Urothelium cell line (cell line): ENCODE results near the gene MAPKAPK5.
"Not testable (repeated sequence)": the region's sequence is repeated elsewhere in the genome, so short reads cannot be mapped to it uniquely, and the experiment has no call there.

Experiments used
- DNase-seq: peaks from one replicate; pipeline ENCODE4 v3.0.0; 2011; ENCODE audit warnings: low spot score, mixed read lengths
- FAIRE-seq: peaks from 2 replicates; lab custom pipeline; 2011; peaks lifted over from hg19 to GRCh38; lab: Jason Lieb, UNC

The MAPKAPK5 gene

GRCh38 chr12:111826992-111827391 lies 15.0 kb upstream of the MAPKAPK5 start:
- DNase-seq, result no peak
- no peak for FAIRE-seq

DNA sequence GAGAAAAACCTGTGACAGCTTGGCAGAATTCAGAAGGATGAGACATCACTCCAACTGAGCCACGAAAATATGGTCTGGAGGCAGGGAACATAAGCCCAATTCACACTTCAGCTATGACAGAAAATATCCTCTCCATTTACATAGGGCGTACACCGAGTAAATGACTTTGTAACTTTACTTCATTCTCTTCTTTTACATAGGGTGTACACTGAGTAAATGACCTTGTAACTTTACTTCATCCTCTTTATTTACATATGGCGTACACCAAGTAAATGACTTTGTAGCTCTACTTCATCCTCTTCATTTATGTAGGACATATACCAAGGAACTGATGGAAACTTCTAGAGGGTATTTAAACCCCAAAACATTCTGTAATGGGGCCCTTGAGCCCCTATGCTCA lies 14.1 kb upstream of the MAPKAPK5 start:
- DNase-seq (no peak), FAIRE-seq (no peak)

DNA sequence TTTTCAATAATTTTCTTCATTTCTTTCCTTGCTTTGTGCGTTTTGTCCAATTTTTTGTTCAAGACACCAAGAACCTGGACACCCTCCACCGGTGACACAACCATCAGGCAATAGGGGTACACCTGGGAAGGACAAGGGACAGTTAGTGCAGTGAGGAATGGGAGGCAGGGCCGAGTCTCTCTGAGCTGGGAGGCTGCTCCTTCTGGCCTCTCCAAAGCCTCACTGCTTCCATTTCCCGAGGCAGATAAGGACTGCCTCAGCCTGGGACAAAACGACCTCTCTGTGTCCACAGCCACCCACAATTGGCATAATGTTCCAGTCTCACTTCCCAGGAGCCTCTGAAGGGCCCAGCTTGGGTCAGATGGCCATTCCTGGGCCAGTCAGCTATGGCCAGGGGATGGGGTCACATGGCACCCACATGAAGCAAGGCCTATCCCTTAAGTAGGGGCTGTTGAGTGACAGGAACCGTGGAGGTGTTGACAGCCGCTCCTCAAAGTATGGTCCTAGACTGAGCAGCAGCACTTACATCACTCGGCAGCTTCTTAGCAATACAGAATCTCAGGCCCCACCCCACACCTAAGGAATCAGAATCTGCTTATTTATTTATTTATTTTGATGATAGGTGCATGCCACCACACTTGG lies 13.6 kb upstream of the MAPKAPK5 start:
- no peak for DNase-seq
- FAIRE-seq, result no peak

DNA sequence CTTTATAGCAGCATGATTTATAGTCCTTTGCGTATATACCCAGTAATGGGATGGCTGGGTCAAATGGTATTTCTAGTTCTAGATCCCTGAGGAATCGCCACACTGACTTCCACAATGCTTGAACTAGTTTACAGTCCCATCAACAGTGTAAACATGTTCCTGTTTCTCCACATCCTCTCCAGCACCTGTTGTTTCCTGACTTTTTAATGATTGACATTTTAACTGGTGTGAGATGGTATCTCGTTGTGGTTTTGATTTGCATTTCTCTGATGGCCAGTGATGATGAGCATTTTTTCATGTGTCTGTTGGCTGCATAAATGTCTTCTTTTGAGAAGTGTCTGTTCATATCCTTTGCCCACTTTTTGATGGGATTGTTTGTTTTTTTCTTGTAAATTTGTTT lies 12.4 kb upstream of the MAPKAPK5 start:
- FAIRE-seq, DNase-seq: not testable (repeated sequence)

- not testable (repeated sequence) for DNase-seq, FAIRE-seq
These were observed 7.2 kb upstream of the MAPKAPK5 start for GRCh38 chr12:111834740-111835386.

- FAIRE-seq, result not testable (repeated sequence)
These were observed 6.4 kb upstream of the MAPKAPK5 start for GRCh38 chr12:111835531-111836181.

GRCh38 chr12:111838353-111838752 lies 3.7 kb upstream of the MAPKAPK5 start:
- DNase-seq (no peak), FAIRE-seq (no peak)

More at GRCh38 chr12:111835531-111836181, 6.4 kb upstream of the MAPKAPK5 start:
- DNase-seq, result not testable (repeated sequence)

- FAIRE-seq, result no peak
- DNase-seq, result no peak
These were observed 1.2 kb upstream of the MAPKAPK5 start for GRCh38 chr12:111840807-111841206.

- no peak for DNase-seq
- FAIRE-seq, result no peak
These were observed 735 bp upstream of the MAPKAPK5 start for GRCh38 chr12:111841236-111841749.

DNA sequence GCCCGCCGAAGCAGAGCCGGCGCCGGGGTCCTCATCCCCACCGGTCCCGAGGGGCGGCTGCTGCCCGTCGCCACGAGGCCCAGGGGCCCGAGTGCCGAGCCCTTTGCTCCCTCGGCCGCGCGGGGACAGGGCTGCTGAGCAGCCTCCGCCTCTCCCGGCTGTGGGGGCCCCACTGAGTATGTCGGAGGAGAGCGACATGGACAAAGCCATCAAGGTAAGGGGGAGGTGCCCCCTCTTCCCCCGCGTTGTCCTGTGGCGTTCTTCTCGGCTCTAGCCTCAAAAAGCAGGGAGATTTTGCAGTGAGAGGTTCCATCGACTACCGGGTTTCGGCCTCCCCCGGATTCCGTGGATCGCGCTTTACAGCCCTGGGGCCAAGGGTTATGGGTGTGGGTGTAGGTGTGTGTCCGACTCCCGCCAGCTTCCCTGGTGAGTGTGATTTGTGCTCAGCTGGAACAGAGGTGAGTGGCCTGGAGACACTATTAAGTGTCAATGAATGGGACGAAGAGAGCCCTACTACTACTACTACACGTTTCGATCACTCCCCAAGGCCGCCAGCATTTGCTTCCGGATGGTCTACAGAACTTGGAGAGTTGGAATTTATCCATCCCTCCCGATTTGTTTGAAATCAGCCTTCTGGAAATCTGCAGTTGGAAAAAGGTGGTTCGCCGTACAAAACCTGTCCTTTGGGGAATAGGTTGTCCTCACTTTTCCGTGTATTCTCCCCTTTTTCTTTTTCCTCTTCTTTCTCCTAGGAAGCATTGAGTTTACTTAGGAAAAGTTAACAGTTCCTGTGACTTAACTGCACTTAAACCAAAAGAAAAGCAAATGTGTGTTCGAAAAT lies 748 bp downstream of the MAPKAPK5 start:
- FAIRE-seq (no peak), DNase-seq (peak; percentile 21)

- DNase-seq, result no peak
- no peak for FAIRE-seq
These were observed 4.0 kb downstream of the MAPKAPK5 start for GRCh38 chr12:111846016-111846415.

- no peak for FAIRE-seq
These were observed 8.5 kb downstream of the MAPKAPK5 start for GRCh38 chr12:111850526-111850925.

DNA sequence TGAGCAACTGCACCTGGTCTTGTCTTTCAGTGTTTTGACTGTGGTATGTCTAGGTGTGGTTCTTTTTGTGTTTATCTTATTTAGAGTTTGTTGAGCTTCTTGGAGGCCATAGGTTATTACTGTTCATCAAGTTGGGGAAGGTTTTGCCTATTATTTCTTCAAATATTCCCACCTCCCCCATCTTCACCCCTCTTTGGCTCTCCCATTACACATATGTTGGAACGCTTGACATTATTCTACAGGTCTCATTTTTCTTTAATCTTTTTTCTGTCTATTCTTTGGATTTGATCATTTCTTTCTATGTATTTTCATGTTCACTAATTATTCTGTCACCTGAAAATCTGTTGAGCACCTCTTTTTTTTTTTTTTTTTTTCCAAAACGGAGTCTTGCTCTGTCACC lies 16.2 kb downstream of the MAPKAPK5 start:
- DNase-seq, result no peak
- FAIRE-seq, result no peak

More at GRCh38 chr12:111850526-111850925, 8.5 kb downstream of the MAPKAPK5 start:
- DNase-seq, result no peak

- DNase-seq (no peak), FAIRE-seq (no peak)
These were observed 16.8 kb downstream of the MAPKAPK5 start for GRCh38 chr12:111858778-111859177.

DNA sequence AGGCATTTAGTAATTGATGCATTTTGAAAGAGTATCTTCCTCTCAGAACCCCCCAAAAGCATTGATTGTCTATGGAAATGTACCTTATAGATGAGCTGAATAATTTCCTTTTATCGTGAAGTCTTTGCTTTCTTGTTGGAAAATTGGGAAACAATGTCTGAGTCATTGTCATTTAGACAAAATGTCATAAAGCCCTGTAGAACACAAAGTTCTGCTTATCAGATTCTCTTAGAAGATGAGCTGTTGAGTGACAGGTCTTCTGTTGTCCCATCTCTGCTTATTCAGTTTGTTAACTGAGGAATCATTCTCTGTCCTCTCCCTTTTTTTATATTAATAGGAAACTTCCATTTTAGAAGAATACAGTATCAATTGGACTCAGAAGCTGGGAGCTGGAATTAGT lies 22.9 kb downstream of the MAPKAPK5 start:
- no peak for DNase-seq
- no peak for FAIRE-seq

GRCh38 chr12:111867531-111867930 lies 25.5 kb downstream of the MAPKAPK5 start:
- FAIRE-seq (no peak), DNase-seq (no peak)

GRCh38 chr12:111868676-111869588 lies 26.9 kb downstream of the MAPKAPK5 start:
- DNase-seq, result no peak

GRCh38 chr12:111869671-111870070 lies 27.6 kb downstream of the MAPKAPK5 start:
- no peak for DNase-seq
- no peak for FAIRE-seq

More at GRCh38 chr12:111868676-111869588, 26.9 kb downstream of the MAPKAPK5 start:
- FAIRE-seq, result no peak

DNA sequence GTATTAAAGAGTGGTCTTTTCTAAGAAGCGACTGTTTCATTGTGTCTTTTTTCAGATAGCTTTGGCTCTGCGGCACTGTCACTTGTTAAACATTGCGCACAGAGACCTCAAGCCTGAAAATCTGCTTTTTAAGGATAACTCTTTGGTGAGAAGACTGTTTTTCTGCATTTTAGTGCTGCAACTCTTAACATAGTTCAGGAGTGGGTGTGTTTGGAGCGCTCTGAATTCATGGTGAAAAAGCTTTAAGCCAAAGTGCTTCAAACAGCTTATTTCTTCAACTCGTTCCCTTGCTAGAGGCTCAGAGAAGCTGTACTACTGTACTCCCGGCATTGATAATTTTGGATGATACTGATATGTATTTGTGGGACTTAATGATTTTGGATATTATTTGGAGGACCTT lies 28.2 kb downstream of the MAPKAPK5 start:
- no peak for FAIRE-seq

GRCh38 chr12:111870706-111871105 lies 28.7 kb downstream of the MAPKAPK5 start:
- DNase-seq (no peak), FAIRE-seq (no peak)

More for the DNA sequence above, 28.2 kb downstream of the MAPKAPK5 start:
- no peak for DNase-seq
